ENCODE data around the gene TSPAN9. TPM values are rescaled to one million over a fixed set of nuclear protein-coding genes. Genes with fewer than 3 reads are reported as not detected.

TSPAN9 gene
- total RNA-seq, 1 donor from 2014 or later, result 193 TPM

- DNase-seq (ENCODE audit: missing footprints) (no peak), ATAC-seq (no peak)
- intact Hi-C loops (cut with DNase I), result no loop called here
Measured at GRCh38 chr12:3186546-3187215, 109.5 kb downstream of the TSPAN9 start.

GRCh38 chr12:3187846-3188770 lies 110.9 kb downstream of the TSPAN9 start:
- ATAC-seq (no peak), DNase-seq (ENCODE audit: missing footprints) (peak; percentile 17)
- intact Hi-C loops (cut with DNase I), result no loop called here

GRCh38 chr12:3189282-3189681 lies 112.1 kb downstream of the TSPAN9 start:
- peak; percentile 13 for DNase-seq (ENCODE audit: missing footprints)
- intact Hi-C loops (cut with DNase I), result no loop called here
- ATAC-seq, result peak; percentile 20

- intact Hi-C loops (cut with DNase I), result no loop called here
- no peak for DNase-seq (ENCODE audit: missing footprints)
- ATAC-seq, result no peak
Measured at GRCh38 chr12:3190101-3190500, 112.9 kb downstream of the TSPAN9 start.

GRCh38 chr12:3191450-3191849 lies 114.3 kb downstream of the TSPAN9 start:
- intact Hi-C loops (cut with DNase I), result no loop called here
- ATAC-seq (no peak), DNase-seq (ENCODE audit: missing footprints) (no peak)

- intact Hi-C loops (cut with DNase I), result no loop called here
- DNase-seq (ENCODE audit: missing footprints), result no peak
- ATAC-seq, result no peak
Measured at GRCh38 chr12:3192221-3192620, 115.0 kb downstream of the TSPAN9 start.

- DNase-seq (ENCODE audit: missing footprints) (no peak), ATAC-seq (no peak)
- intact Hi-C loops (cut with DNase I), result no loop called here
Measured at GRCh38 chr12:3193131-3193530, 116.0 kb downstream of the TSPAN9 start.

- DNase-seq (ENCODE audit: missing footprints) (no peak), ATAC-seq (no peak)
- intact Hi-C loops (cut with DNase I), result no loop called here
Measured at GRCh38 chr12:3193755-3194154, 116.6 kb downstream of the TSPAN9 start.

- ATAC-seq (no peak), DNase-seq (ENCODE audit: missing footprints) (no peak)
- intact Hi-C loops (cut with DNase I), result no loop called here
Measured at GRCh38 chr12:3195337-3195736, 118.2 kb downstream of the TSPAN9 start.

GRCh38 chr12:3195859-3196483 lies 118.8 kb downstream of the TSPAN9 start:
- intact Hi-C loops (cut with DNase I), result no loop called here
- ATAC-seq, result no peak
- DNase-seq (ENCODE audit: missing footprints), result no peak

- DNase-seq (ENCODE audit: missing footprints) (no peak), ATAC-seq (no peak)
- intact Hi-C loops (cut with DNase I), result no loop called here
Measured at GRCh38 chr12:3196488-3196887, 119.3 kb downstream of the TSPAN9 start.

- no peak for DNase-seq (ENCODE audit: missing footprints)
- ATAC-seq, result no peak
- intact Hi-C loops (cut with DNase I), result no loop called here
Measured at GRCh38 chr12:3197131-3197818, 120.1 kb downstream of the TSPAN9 start.

GRCh38 chr12:3199551-3200031 lies 122.4 kb downstream of the TSPAN9 start:
- DNase-seq (ENCODE audit: missing footprints) (no peak), ATAC-seq (peak; percentile 37)
- intact Hi-C loops (cut with DNase I), result loop anchor here (2.0 to 5.0 kb wide), 2 partner anchors 53 to 75 kb away; no protein-coding TSS in a partner anchor

GRCh38 chr12:3200032-3200617 lies 122.9 kb downstream of the TSPAN9 start:
- intact Hi-C loops (cut with DNase I), result loop anchor here (2.0 to 5.0 kb wide), 2 partner anchors 52 to 75 kb away; no protein-coding TSS in a partner anchor
- ATAC-seq (peak; percentile 64), DNase-seq (ENCODE audit: missing footprints) (no peak)

- DNase-seq (ENCODE audit: missing footprints) (no peak), ATAC-seq (no peak)
- intact Hi-C loops (cut with DNase I), result loop anchor here (2.0 to 5.0 kb wide), 2 partner anchors 51 to 74 kb away; no protein-coding TSS in a partner anchor
Measured at GRCh38 chr12:3200814-3201233, 123.6 kb downstream of the TSPAN9 start.

- intact Hi-C loops (cut with DNase I), result loop anchor here (2.0 to 5.0 kb wide), 5 partner anchors 35 to 125 kb away; partner anchors contain the start of gene TSPAN9
- DNase-seq (ENCODE audit: missing footprints) (no peak), ATAC-seq (peak; percentile 9)
Measured at GRCh38 chr12:3201339-3202051, 124.3 kb downstream of the TSPAN9 start.

- DNase-seq (ENCODE audit: missing footprints) (no peak), ATAC-seq (no peak)
- intact Hi-C loops (cut with DNase I), result loop anchor here (2.0 to 5.0 kb wide), 4 partner anchors 35 to 125 kb away; partner anchors contain the start of gene TSPAN9
Measured at GRCh38 chr12:3202096-3202495, 124.9 kb downstream of the TSPAN9 start.

Data from Right ventricle myocardium inferior (tissue), 1 donor.